ENCODE measurements around the gene PLA2G5.

GRCh38 chr1:20138346-20138745 is 68.4 kb downstream of the PLA2G5 start:
- no peak for TF ChIP-seq POLR2A (IDR thresholded peaks at IDR 0.05)
- no peak for TF ChIP-seq CTCF (IDR thresholded peaks at IDR 0.05)

Data from lower leg skin (tissue), 3 donors.